Renal cortex interstitium (tissue), 11 donors: ENCODE measurements around the gene IQCE. TPM values are rescaled to one million over a fixed set of nuclear protein-coding genes. Genes with fewer than 3 reads are reported as not detected.

ENCODE experiments used
- DNase-seq, 11 donors: peaks; one replicate each; pipeline ENCODE4 v3.0.0-alpha.2; 2013; ENCODE audit warnings: low read depth in 9 of 11, low spot score in 4 of 11; ENCODE audit errors: extremely low read depth in 1 of 11
- polyA plus RNA-seq, 3 donors: library from polyadenylated mRNA; unstranded; fragments of 120-200 nt; gene quantifications; one replicate each; pipeline ENCODE4 v1.2.1, GENCODE V29; 2013; ENCODE audit not compliant: insufficient read length in 3 of 3

IQCE gene
- polyA plus RNA-seq, 3 donors: 19.7 to 26.2 (median 24.2) TPM

GRCh38 chr7:2568521-2569223, 9.9 kb downstream of the IQCE start:
- no peak for DNase-seq

- no peak for DNase-seq
Observed at GRCh38 chr7:2569421-2569820, 10.6 kb downstream of the IQCE start.

GRCh38 chr7:2570021-2570420, 11.2 kb downstream of the IQCE start:
- DNase-seq: no peak

GRCh38 chr7:2571409-2571808, 12.6 kb downstream of the IQCE start:
- DNase-seq: no peak

GRCh38 chr7:2572101-2572842, 13.5 kb downstream of the IQCE start:
- no peak for DNase-seq

GRCh38 chr7:2573761-2574160, 15.0 kb downstream of the IQCE start:
- no peak for DNase-seq

- no peak for DNase-seq
Observed at GRCh38 chr7:2575046-2575732, 16.4 kb downstream of the IQCE start.

- no peak for DNase-seq
Observed at GRCh38 chr7:2575733-2576340, 17.1 kb downstream of the IQCE start.

GRCh38 chr7:2576742-2577491, 18.1 kb downstream of the IQCE start:
- DNase-seq: no peak

GRCh38 chr7:2577914-2578680, 19.3 kb downstream of the IQCE start:
- no peak for DNase-seq

- DNase-seq: no peak
Observed at GRCh38 chr7:2580636-2581035, 21.9 kb downstream of the IQCE start.

GRCh38 chr7:2582006-2582735, 23.4 kb downstream of the IQCE start:
- no peak for DNase-seq

GRCh38 chr7:2583798-2584580, 25.2 kb downstream of the IQCE start:
- no peak for DNase-seq

- no peak for DNase-seq
Observed at GRCh38 chr7:2585446-2585845, 26.7 kb downstream of the IQCE start.

GRCh38 chr7:2586326-2587020, 27.7 kb downstream of the IQCE start:
- DNase-seq: no peak

- DNase-seq: no peak
Observed at GRCh38 chr7:2587134-2587533, 28.4 kb downstream of the IQCE start.
